Gastroesophageal sphincter (tissue), 4 donors: ENCODE results near the gene CNTN6. TPM values are rescaled to one million over a fixed set of nuclear protein-coding genes. Genes with fewer than 3 reads are reported as not detected.

ENCODE experiments used
- ATAC-seq: fragments of 150-250 bp; one replicate; pipeline ENCODE4 v1.9.1; 2016; ENCODE audit warnings: mild to moderate bottlenecking, moderate library complexity
- H3K27ac ChIP-seq, 4 donors: fragments of 200-600 bp; sonication (generic) in 3 of 4; 1 replicate in 3 of 4; 2 replicates in 1 of 4; pipeline ENCODE4 v1.5.1; 2016 to 2019
- H3K27me3 ChIP-seq: fragments of 200-600 bp; sonication (generic); one replicate; pipeline ENCODE4 v1.5.1; 2019
- H3K36me3 ChIP-seq, 2 donors: fragments of 200-600 bp; sonication (generic); one replicate each; pipeline ENCODE4 v1.5.1; 2019; ENCODE audit warnings: control low read depth in 1 of 2
- H3K4me1 ChIP-seq, 3 donors: fragments of 200-600 bp; sonication (generic); 1 replicate in 2 of 3; 2 replicates in 1 of 3; pipeline ENCODE4 v1.5.1; 2016 to 2019; ENCODE audit warnings: control low read depth in 2 of 3
- H3K4me3 ChIP-seq, 2 donors: fragments of 200-600 bp; sonication (generic); one replicate each; pipeline ENCODE4 v1.5.1; 2019; ENCODE audit warnings: mild to moderate bottlenecking in 1 of 2, moderate library complexity in 1 of 2
- H3K9me3 ChIP-seq, 3 donors: fragments of 200-600 bp; sonication (generic); one replicate each; pipeline ENCODE4 v1.5.1; 2017 to 2019; ENCODE audit warnings: control low read depth in 2 of 3
- CTCF ChIP-seq, 4 experiments: fragments of 200-600 bp in 2 of 4; fragments of 450-650 bp in 2 of 4; sonication (generic) in 1 of 4; IDR thresholded peaks; one replicate each; pipeline ENCODE4 v1.5.1; 2017 to 2019; ENCODE audit warnings: antibody characterized with exemption in 4 of 4, mild to moderate bottlenecking in 2 of 4, moderate library complexity in 2 of 4
- POLR2A ChIP-seq, 2 donors: fragments of 450-650 bp; IDR thresholded peaks; one replicate each; pipeline ENCODE4 v1.6.1; 2017; ENCODE audit warnings: antibody characterized with exemption in 2 of 2, mild to moderate bottlenecking in 2 of 2, moderate library complexity in 1 of 2
- POLR2AphosphoS5 ChIP-seq: sonication (generic); formaldehyde crosslinking; IDR thresholded peaks from one replicate; pipeline ENCODE4 v1.6.1; 2017; ENCODE audit warnings: antibody characterized with exemption
- small RNA-seq, 4 donors: library from RNA; depleted of rRNA; stranded (forward); fragments of <200 nt; gene quantifications; one replicate each; pipeline ENCODE3, GENCODE V24; 2016
- total RNA-seq, 4 donors: library from RNA; depleted of rRNA; stranded (reverse); fragments of >200 nt; gene quantifications; one replicate each; pipeline ENCODE4 v1.1.0, GENCODE V29; 2016

Gene CNTN6
- total RNA-seq, 4 donors from 2014 or later = 0.16 to 0.54 TPM; not detected in 2

DNA sequence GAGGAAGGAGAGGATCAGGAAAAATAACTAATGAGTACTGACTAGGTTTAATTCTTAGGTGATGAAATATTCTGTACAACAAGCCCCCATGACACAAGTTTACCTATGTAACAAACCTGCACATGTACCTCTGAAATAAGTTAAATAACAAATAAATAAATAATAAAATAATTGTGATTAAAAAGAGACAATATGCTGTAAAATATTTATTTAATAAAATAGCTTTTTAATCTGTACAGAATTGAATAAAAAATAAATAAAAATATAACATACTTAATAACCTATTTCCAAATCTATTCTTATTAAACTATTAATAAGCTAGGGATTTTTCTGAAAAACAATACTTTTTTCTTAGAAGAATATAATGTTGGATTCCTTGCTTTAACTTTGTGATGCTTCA, 355.6 kb downstream of the CNTN6 start:
- H3K4me1 ChIP-seq = no peaks in the 10 kb centered on the region
- H3K27ac ChIP-seq = no peak overlapping the region
- TF ChIP-seq POLR2A (IDR thresholded peaks at IDR 0.05) (no peak), CTCF (IDR thresholded peaks at IDR 0.05) (no peak), POLR2AphosphoS5 (no peak)
- no peaks in the 10 kb centered on the region for H3K27me3 ChIP-seq
- no peaks in the 10 kb centered on the region for H3K36me3 ChIP-seq
- no peak for ATAC-seq
- no peaks in the 10 kb centered on the region for H3K9me3 ChIP-seq
- no peak overlapping the region for H3K4me3 ChIP-seq

Small RNA genes lying within 50 kb of the gene (small RNA-seq; reads per million reads assigned to genes)
- gene CRB3P1 = 0 reads per million in 4 donors
- 0 reads per million in 4 donors for gene RN7SL120P
